Stimulated activated CD4-positive, alpha-beta T cell treated with anti-CD3 and anti-CD28 coated beads, Interleukin-2, amount 100 ng/mL, for 48 hours (primary cell): ENCODE measurements around the gene RCL1.

ENCODE experiments used
- DNase-seq, 2 donors: peaks; one replicate each; pipeline ENCODE4 v3.0.0-alpha.2; 2020

Gene RCL1

DNA sequence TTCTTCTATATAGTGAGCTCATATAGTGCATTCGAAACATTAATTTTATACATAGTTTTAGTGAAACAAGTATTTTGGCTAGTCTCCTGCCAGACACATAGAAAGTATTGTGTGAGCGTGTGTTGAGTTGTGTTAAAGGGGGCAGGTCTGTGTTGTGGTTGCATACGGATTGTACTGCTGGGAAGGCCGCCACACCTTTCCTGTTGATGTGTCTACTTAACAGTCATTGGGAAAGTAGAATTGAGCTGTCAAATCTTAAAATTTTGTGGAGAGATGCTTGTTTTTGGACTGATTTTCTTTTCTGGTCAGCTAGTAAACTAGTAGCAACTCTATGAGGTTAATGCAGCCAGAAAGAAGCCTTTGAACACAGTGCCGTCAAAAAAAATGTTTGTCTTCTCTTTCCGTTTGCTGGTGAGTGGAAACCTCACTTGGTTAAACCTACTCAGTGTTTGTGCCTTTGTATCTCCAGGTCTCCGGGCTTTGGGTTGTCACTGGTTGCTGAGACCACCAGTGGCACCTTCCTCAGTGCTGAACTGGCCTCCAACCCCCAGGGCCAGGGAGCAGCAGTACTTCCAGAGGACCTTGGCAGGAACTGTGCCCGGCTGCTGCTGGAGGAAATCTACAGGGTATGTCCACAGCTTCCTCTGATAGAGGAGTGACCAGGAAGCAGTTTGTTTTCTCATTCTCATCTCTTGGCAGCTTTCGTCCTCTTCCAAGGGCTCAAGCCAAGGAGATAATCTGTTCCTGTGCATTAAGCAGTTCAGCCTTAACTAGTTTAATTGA is 51.5 kb downstream of the RCL1 start:
- DNase-seq, result no peak

DNA sequence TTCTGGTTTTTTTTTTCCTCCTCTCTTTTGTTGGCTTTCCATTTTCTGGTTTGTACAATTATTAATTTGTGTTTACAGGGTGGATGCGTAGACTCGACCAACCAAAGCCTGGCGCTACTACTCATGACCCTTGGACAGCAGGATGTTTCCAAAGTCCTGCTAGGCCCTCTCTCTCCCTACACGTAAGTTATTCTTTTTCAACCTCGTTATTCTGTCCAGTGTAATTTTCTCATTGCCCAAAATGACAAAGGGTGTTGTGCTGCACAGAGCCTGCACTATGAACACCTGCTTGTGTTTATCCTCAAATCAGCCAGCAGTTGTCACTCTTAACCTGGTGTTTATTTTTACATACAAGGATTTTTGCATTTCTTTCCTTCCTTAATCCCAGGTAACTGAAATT is 56.6 kb downstream of the RCL1 start:
- DNase-seq, result no peak

DNA sequence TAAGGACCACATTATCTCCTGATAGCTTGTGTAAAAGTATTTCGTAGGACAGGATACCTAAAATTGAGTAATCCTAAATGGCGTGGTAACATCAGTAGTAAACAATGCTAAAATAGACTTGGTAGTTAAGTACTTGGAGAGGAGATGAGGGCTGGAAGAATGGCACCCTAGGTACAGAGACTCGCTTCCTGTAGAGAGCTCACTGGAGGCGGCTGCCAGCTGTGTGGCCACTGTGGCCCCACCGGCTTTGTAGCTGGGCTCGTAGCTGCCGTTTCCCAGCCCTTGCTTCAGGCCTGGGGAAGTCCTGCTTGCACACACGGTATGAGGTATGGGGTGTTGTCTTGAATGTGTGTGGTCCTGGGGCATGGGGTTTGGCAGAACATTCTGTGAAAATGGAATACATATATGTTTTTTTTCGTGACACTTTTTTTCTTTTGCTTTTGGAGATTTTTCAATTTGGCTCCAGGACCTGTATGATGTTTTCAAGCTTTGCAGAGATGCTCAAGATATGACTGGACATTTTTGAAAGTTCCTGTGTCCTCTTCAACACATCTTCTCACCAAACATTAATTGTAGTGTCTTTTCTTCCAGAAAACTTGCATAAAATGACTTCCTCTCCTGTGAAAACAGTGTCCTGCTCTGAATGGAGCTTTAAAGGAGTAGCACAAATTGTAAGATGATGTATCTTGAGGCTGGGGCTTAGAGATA is 58.0 kb downstream of the RCL1 start:
- no peak for DNase-seq

DNA sequence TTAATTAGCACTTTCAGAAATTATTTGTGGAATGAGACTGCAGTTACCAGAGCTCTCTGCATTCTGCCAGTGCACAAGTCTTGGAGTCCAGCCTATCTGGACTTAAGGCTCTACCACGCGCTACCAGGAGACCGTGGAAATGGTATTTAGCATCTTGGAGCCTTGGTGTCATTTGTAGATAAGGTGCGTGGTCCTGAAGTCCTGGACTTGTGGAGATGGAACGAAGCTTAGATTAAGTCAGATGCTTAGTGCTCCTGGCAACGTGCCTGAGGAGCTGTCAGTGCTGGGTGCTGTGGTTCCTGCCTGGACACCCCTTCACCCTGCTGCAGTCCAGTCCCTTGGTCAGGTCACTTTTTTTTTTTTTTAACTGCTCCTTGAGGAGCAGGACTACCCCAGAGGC is 59.7 kb downstream of the RCL1 start:
- no peak for DNase-seq

DNA sequence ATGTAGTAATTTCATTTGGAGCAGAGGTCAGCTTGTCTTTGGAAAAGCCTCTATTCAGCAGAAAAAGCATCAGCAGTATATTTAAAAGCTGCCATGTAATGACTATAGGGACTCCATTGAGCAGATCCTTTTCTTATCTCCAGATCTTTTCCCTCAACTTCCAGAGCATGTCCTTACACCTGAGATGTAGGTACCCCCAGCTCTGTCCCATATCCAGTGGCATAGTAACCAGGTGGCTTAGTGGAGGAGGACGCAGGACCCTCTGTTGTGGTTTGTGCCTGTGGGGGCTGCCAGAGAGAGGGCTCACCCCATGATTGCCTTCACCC is 61.5 kb downstream of the RCL1 start:
- DNase-seq, result no peak

DNA sequence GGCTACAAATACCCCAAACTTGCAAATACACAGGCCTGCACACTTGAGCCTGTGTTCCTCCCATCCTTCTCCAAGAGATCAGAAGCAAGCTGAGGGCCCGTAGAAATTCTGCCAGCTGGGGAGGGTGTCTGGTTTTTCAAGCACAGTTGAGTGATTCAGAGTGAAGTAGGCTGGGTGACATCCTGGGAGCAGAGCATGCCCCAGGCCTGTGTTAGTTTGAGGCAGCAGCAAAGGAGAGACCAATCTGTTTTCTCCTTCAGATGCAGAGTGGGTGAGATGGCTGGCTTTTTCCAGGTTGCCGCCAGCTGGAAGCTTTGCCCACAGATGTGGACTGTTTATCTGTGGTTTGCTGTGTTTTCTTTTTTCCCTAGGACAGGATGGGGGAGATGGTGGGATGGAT is 63.1 kb downstream of the RCL1 start:
- DNase-seq, result no peak

DNA sequence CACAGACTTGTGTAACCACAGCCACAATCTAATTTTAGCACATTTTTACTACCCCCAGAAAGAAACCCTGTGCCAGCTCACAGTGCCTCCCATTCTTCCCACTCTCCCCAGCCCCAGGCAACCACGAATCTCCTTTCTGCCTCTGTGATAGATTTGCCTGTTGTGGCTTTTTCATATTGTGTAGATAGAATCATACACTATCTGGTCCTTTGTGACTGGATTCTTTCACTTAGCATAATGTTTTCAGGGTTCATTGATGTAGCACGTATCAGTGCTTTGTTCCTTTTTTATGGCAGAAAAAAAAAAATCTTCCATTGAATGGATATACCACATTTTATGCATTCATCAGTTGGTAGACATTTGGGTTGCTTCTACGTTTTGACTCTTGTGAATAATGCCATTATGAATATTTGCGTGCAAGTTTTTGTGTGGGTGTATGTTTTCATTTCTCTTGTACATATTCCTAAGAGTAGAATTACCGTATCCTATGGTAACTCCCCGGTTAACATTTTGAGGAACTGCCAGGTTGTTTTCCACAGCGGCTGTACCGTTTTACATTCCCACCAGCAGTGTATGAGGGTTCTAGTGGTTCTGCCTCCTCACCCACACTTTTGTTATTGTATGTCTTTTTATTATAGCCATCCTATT is 64.5 kb downstream of the RCL1 start:
- DNase-seq, result no peak

DNA sequence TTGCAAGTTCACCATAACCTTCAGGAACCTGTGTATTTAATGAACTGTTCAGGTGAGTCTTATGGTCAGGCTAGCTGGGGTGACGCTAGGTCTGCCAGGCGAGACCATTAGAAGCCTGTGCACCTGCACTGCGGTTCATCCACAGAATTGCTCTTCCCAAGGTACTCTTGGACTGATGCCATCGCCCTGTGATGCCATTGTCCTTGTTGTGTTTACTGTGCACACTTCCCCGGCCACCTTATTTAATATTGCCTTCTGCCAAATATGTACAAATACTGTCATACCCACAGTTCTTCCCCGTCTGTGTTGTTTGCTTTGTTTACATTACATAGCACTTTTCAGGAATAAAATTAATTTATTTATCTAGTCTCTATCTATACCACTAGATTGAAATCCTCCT is 66.3 kb downstream of the RCL1 start:
- DNase-seq, result no peak

DNA sequence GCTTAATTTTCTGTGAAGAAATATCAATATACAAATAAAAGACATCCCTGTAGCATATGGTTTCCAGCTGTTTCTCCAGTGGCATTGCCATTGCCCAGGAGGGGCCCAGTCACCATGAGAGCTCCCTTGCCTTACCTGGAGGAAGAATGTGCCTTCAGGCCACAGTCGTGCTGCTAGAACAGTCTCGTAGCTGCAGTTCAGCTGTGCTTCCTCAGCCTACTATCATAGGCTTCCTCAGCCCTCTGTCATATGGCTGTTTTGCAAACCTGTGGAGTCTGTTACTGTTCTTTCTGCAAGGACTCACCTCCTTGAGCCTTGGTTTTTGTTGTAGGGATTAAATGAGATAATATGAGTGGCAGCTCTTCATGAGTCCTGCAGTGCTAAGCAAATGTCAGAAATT is 67.6 kb downstream of the RCL1 start:
- DNase-seq, result no peak

DNA sequence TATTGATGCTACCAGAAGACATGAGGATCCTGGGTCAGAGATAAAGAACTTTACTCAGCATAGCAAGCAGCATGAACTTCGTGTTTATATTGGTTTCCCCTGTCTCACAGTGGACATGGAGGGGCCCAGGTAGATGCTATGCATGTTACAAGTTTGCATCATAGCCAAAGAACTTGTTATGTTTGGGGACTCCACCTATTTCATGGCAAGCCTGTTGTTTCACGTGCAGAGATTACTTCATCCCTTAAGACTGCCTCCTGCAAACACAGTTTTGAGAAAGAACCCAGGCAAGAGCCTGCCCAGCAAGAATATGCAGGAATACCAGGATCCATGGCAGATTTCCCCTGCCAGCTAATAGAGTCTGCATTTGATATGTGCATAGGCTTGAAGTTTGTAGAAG is 68.4 kb downstream of the RCL1 start:
- no peak for DNase-seq

DNA sequence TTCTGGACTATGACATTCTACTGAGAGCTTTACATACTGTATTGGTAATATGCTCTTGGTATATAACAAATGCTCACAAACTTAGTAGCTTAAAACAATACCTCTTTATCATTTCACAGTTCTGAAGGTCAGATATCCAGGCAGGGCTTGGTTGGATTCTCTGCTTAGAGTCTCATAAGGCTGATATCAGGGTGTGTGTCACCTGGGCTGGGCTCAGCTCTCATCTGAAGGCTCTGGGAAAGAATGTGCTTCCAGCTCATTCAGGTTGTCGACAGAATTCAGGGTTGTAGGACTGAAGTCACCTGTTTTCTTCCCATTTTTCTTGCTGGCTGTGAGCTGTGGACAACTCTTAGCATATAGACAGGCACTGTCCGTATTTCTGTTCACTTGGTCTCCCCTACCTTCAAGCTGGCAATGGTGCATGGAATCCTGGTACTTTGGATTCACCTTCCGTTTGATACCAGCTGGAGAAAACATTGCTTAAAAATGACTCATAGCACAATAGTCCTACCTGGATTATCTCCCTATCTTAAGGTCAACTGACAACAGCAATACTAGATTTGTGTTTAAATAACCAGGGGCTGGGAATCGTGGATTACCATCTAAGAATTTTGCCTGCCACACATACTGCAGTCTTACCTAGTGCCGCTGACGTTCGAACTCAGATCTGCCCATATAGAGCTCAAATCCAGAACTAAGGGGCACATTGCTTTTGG is 69.2 kb downstream of the RCL1 start:
- no peak for DNase-seq

DNA sequence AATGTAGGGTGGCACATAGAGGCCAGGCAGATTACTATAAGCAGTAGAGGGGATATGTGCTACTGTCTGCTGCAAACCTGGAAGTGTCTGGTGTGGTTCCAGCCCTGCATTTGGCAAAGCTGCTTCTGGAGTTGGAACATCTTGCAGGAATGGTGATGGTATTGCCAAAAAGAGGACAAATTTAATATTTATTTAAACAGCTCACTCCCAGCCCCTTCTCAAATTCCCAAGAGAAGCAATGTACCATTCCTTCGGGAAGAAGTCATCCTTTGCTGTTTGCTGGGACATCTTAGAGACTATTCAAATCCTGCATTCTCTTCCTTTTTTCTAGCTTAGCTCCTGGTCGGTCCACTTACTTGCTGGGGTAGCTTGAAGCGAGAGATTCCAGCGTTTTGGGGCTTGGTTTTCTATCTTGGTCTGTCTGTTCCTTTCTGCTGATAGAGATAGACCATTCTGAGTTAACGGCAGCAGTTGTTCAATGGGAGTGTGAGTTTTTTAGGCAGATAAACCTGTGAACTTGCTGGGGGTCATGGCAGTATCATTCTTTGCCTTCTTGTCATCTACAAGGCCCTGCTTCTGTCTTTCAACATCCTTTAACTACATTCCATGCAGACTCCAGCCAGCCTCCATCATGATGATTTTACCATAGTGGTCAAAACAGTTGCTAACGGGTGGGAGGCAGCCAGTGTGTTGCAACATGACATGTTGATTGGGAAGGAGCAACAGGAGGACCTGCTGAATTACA is 69.9 kb downstream of the RCL1 start:
- DNase-seq, result no peak

DNA sequence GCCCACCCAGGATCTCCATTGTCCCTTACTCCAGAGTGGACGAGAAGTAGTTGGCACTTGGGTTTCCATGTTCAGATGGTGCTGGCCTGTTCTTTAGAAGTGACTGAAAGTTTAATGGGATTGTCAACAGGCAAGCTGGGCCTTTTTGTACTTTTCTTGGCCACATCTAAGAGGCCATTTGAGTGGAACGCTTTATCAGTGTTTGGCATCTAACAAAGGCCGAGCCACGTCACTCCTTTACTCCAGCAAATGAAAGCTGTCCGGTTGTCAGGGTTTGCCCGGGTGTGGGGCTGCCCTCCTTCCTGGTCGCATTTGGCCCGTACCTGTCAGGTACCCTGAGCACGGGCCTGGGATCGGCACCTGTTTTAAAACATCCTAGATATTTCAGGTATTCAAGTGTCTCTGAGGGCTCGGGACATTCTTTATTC is 71.5 kb downstream of the RCL1 start:
- no peak for DNase-seq

DNA sequence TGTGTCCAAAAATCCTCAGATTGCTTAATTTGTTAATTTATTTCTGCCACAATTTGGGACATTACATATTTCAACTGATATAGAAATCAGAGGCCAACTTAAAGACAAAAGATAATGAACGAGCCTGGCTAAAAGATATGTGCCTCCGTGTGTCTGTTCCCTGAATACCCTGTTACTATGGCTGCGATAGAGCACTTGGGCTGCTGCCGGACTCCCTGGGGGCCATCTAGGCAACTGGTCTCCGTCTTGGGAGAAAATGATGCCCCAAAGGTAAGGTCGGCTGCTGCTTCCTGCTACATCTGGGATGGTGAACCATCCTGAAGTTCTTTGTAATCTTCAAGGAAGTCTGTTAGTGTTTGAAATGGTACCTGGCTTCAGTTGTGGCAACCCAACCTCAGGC is 72.0 kb downstream of the RCL1 start:
- no peak for DNase-seq

DNA sequence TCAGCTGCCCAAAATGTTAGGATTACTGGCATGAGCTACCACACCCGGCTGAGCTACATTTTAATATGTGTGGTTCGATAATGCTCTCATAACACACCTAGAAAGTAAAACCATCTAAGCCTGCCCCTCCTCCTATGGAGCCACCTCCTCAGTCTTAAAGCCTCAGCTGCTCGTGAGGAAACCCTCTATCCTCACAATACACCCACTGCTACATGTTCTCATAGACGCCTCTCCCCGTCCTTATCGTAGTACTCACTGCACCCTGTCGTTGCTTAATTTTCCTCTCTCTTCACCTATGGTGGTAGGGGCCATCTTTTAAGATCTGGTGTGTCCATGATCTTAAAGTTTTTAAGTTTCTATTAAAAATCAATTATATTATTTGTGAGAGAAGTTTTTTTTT is 72.9 kb downstream of the RCL1 start:
- no peak for DNase-seq

DNA sequence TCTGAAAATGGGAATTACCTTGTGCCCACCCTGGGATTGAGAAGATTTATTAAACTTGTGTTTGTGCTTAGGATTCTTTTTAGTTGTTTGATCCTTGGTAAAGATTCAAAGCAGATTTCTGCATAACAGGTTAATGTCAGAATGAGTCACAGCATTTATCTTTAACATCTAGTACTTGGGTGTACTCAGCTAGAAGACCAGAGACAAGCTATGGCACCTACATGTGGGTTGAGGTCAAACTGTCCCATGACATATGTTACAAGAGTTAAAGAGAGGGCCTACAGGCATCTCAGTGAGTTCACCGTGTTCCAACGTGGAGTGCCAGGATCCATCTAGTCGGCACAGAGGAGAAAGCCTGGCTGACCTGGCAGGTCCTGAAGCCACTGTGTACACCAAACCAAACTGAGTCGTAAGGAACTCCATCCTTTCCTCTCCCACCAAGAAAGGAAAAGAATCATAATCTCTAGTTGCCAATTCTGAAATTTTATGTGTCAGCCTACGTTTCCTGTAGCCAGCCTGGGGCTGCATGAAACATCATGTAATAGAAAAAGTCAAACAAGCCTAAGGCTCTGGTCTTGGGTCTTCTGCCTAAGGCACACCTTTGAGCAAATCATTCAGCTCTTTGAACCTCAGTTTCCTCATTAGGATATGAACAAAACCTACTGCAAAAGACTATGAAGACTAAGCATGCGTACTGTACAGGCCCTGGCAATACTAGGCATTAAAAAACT is 73.7 kb downstream of the RCL1 start:
- no peak for DNase-seq

DNA sequence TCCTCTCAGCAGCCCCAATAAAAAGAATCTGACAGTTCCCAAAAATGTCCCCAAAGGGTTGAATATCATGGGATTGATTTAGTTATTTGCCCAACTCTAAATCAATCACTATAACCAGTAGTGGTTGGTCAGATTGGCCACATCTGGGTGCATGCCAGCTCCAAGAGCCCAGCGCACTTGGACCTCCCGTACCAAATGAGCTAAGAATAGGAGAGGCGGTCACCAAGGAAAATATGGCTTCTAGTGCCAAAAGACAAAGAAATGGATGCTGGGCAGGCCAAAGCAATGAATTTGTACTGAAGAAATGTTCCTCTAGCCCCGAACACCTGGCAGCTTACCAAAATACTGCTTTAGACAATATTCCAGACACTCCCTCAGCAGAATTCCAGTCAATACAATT is 80.3 kb downstream of the RCL1 start:
- DNase-seq, result no peak

DNA sequence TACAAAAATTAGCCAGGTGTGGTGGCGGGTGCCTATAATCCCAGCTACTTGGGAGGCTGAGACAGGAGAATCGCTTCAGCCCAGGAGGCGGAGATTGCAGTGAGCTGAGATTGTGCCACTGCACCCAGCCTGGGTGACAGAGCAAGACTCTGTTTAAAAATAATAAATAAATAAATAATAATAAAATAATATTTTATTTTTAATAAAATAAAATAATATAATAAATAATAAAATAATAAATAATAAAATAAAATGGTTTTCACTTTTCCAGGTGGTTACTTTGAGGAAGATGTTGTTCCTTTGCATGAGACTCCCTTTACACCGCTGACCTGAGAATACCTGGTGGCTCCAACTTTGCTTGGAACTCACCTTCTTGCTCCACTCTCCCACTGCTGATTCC is 82.8 kb downstream of the RCL1 start:
- no peak for DNase-seq

DNA sequence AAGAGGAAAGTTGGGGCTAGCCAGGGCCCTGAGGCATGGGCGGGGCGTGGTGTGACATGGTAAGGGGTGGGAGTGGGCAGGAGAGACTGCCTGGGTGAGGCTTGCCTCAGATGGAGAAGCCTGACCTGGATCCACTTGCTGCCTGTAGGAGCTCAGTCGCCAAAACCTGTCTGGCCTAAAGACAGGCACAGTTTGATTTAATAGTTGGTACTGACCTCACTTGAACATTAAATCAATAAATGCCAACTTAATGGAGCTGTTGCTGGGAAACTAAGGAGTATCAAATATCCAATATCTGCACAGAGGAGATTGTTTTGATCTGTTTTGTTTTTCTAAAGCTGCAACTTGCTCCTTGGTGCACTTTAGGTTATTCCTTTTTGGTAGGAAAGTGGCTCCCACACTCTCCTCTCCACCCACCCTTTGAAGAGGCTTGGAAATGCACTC is 86.4 kb downstream of the RCL1 start:
- DNase-seq, result no peak

DNA sequence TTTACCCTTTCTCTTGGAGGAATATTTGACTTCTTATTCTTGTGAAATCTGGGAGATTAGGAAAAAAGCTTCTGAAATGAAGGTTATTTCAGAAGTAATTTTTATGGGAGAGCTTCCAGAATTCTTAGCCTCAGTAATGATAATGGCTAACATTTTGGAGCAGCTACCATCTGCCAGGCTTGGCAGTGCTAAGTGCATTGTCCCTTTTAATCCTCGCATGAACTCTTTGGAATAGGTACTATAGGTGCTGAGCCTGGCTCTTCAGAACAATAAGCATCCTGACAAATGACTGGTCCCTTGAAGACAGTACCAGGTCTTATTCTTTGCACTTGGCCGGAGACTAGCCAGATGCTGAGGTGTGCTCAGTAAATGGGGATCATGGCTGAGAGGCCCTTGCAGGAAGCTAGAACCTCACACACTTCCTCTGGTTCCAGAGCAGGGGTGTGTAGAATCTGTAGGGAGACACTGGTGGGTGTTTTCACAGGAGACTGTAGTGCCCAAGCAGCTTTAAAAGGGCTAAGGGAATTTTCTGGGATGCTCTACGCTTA is 90.7 kb downstream of the RCL1 start:
- DNase-seq, result no peak

DNA sequence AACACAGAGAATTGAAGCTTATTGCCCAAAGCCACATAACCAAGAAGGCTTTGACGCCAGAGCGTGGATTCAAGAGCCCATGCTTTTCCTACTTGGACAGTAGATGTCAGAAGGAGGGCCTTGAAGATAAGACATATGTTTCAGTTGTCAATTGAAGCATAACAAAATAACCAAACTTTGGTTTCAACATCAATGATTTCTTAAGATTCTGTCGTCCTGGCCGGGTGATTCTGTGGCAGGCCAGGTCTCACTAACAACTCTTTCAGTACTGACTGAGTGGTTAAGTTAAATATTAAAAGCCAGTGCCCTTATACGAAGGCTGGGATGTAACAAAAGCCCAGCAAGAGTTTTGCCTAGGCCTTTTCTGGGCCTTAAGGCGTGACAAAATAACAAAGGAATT is 94.0 kb downstream of the RCL1 start:
- no peak for DNase-seq

DNA sequence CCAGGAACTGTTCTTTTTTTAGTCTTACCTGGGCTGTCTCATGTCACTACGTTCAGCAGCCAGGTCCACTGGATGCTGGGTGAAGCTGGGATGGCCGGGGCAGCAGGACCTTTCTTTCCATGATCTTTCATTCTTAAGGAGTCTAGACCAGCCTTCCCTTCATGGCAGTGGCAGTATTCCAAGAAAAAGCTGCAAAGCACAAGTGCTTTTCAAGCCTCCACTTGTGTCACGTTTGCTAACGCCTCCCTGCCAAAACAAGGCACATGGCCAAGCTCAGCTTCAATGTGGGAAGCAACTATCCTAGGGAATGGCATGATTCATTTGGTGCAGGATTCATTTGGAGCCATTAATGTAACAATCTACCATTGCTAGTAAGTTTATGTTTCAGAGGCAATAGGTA is 94.8 kb downstream of the RCL1 start:
- DNase-seq, result no peak
